A673 (cell line): Measurements from ENCODE around the gene TCF3. TPM values are rescaled to one million over a fixed set of nuclear protein-coding genes. Genes with fewer than 3 reads are reported as not detected.

Experiments
- BruUV-seq: library from RNA; stranded (reverse); fragments of 400-500 nt; replicated peaks from 2 replicates; lab custom pipeline; 2021; lab: Mats Ljungman, UMichigan
- CTCF ChIA-PET: fragments of 300-600 bp; sonication (Branson Sonifier 250); formaldehyde crosslinking; loops from one replicate; lab custom pipeline; 2022; ENCODE audit warnings: antibody characterized with exemption; lab: Charles Lee
- POLR2A ChIA-PET: fragments of 300-600 bp; sonication (Branson Sonifier 250); formaldehyde crosslinking; loops from one replicate; lab custom pipeline; 2022; ENCODE audit warnings: antibody characterized with exemption; ENCODE audit not compliant: low non-redundant PET; lab: Charles Lee
- DNase-seq: peaks from one replicate; pipeline ENCODE4 v3.0.0-alpha.2; 2015; ENCODE audit warnings: low spot score
- H3K27ac ChIP-seq: fragments of 200-600 bp; sonication (generic); 2 replicates; pipeline ENCODE4 v1.5.1; 2016; ENCODE audit warnings: mixed run types, low read depth, mild to moderate bottlenecking, mixed read lengths, antibody characterized with exemption, low read length; ENCODE audit not compliant: poor library complexity, severe bottlenecking
- H3K27me3 ChIP-seq: fragments of 200-600 bp; sonication (generic); replicated peaks from 2 replicates; pipeline ENCODE4 v1.6.1; 2017; ENCODE audit warnings: mixed run types, low read depth, mild to moderate bottlenecking, mixed read lengths, antibody characterized with exemption, low read length; ENCODE audit not compliant: insufficient read depth, poor library complexity
- H3K36me3 ChIP-seq: fragments of 200-600 bp; sonication (generic); 2 replicates; pipeline ENCODE4 v1.6.1; 2016; ENCODE audit warnings: mixed run types, mild to moderate bottlenecking, mixed read lengths, antibody characterized with exemption, low read length; ENCODE audit not compliant: insufficient read depth, poor library complexity, severe bottlenecking
- H3K4me1 ChIP-seq: fragments of 200-600 bp; sonication (generic); 2 replicates; pipeline ENCODE4 v1.6.1; 2017; ENCODE audit warnings: mixed run types, mild to moderate bottlenecking, mixed read lengths, antibody characterized with exemption, low read length; ENCODE audit not compliant: insufficient read depth, poor library complexity, severe bottlenecking
- H3K4me3 ChIP-seq: fragments of 200-600 bp; sonication (generic); 2 replicates; pipeline ENCODE4 v1.5.1; 2016; ENCODE audit warnings: low read depth, mixed run types, mild to moderate bottlenecking, mixed read lengths, low read length; ENCODE audit not compliant: poor library complexity, severe bottlenecking
- H3K9me3 ChIP-seq: fragments of 200-600 bp; sonication (generic); 2 replicates; pipeline ENCODE4 v1.6.1; 2016; ENCODE audit warnings: mixed run types, low read depth, mild to moderate bottlenecking, mixed read lengths, antibody characterized with exemption, low read length; ENCODE audit not compliant: poor library complexity, severe bottlenecking
- EZH2 ChIP-seq: fragments of 200-600 bp; sonication (generic); IDR thresholded peaks from 2 replicates; pipeline ENCODE4 v1.6.1; 2017; ENCODE audit warnings: borderline replicate concordance, low read depth, mild to moderate bottlenecking, mixed read lengths, antibody characterized with exemption, low read length; ENCODE audit not compliant: poor library complexity, severe bottlenecking
- intact Hi-C: fragments of 100-400 bp; cut with micrococcal nuclease; formaldehyde crosslinking; loops from one replicate; pipeline ENCODE4 v1.10.0; 2022; ENCODE audit not compliant: unreplicated experiment
- total RNA-seq: library from RNA; stranded (reverse); gene quantifications from 2 replicates; pipeline ENCODE4 v1.2.3, GENCODE V29; 2021
- TF ChIP-seq, protein P1 (sequence below): fragments of 300-800, 200-600 bp; sonication (generic); conservative IDR thresholded peaks from 2 replicates; pipeline ENCODE4 v1.5.1; 2017; ENCODE audit warnings: low read depth, mild to moderate bottlenecking, antibody characterized with exemption, low read length, moderate library complexity, mixed read lengths

Gene TCF3
- total RNA-seq, 1 experiment from 2014 or later = 333 TPM

DNA sequence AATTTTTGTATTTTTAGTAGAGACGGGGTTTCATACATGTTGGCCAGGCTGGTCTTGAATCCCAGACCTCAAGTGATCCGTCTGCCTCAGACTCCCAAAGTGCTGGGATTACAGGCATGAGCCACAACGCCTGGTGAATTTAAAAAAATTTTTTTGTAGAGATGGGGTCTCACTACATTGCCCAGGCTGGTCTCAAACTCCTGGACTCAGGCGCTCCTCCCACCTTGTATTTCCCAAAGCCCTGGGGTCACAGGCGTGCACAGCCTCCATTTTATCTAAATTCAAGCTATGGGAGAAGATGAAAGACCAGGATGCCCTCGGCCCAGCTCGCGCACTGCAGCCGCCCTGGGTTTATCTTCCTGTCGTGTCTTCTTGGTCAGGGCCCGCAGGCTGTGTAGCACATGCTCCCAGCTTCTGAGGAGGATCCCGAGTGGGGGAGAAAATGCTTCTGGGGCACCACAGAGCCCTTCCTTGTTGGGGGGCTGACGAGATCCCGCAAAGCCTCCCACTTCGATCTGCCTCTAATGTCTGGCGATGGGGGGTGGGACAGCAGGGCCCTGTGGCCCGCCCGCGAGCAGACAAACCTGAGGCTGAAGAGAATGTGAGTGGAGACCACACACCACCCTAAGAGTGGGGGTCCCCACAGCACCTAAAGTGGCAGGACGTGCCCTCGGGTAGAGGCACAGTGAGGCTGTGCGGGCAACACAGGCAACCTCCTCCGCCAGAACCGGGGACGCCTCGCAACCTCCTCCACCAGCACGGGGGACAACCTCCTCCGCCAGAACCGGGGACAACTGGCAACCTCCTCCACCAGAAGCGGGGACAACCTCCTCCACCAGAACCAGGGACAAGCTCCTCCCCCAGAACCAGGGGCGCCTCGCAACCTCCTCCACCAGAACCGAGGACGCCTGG lies 15.8 kb downstream of the TCF3 start:
- Histone ChIP-seq H3K4me1 (peaks cover 10% of the 10 kb centered on the region), H3K4me3 (no peak overlapping the region), H3K9me3 (no peaks in the 10 kb centered on the region), H3K27ac (no peak overlapping the region), H3K36me3 (peaks cover 83% of the 10 kb centered on the region), H3K27me3 (no peaks in the 10 kb centered on the region)
- POLR2A ChIA-PET = no interaction called here
- BruUV-seq = no TSS peak
- no peak for TF ChIP-seq EZH2
- TF ChIP-seq, protein P1, sequence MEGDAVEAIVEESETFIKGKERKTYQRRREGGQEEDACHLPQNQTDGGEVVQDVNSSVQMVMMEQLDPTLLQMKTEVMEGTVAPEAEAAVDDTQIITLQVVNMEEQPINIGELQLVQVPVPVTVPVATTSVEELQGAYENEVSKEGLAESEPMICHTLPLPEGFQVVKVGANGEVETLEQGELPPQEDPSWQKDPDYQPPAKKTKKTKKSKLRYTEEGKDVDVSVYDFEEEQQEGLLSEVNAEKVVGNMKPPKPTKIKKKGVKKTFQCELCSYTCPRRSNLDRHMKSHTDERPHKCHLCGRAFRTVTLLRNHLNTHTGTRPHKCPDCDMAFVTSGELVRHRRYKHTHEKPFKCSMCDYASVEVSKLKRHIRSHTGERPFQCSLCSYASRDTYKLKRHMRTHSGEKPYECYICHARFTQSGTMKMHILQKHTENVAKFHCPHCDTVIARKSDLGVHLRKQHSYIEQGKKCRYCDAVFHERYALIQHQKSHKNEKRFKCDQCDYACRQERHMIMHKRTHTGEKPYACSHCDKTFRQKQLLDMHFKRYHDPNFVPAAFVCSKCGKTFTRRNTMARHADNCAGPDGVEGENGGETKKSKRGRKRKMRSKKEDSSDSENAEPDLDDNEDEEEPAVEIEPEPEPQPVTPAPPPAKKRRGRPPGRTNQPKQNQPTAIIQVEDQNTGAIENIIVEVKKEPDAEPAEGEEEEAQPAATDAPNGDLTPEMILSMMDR = no peak
- CTCF ChIA-PET = interaction anchor here (0.6 kb wide), 1 partner anchor 80 kb away, joined by 3 read pairs; no protein-coding TSS in a partner anchor
- DNase-seq = no peak
- intact Hi-C loops = no loop called here

DNA sequence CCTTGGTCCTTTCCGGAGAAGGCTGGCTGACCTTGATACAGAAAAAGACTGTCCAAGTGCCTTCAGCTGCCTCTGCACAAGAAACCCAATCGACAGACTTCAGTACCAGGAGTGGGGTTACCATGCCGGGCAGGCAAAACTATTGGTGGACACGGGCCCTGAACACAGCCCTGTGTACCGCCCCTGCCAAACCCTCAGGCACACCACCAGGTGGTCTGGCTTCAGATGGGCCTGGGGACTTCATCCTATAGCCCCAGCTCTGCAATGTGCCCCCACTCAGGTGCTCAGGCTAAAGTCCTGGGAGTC lies 17.5 kb downstream of the TCF3 start:
- ChIA-PET POLR2A (no interaction called here), CTCF (no interaction called here)
- Histone ChIP-seq H3K9me3 (no peaks in the 10 kb centered on the region), H3K4me3 (no peak overlapping the region), H3K4me1 (peaks cover 5% of the 10 kb centered on the region), H3K27ac (no peak overlapping the region), H3K27me3 (no peaks in the 10 kb centered on the region), H3K36me3 (peaks cover 94% of the 10 kb centered on the region)
- DNase-seq = no peak
- no TSS peak for BruUV-seq
- intact Hi-C loops = no loop called here
- TF ChIP-seq, protein P1 = no peak
- TF ChIP-seq EZH2 = no peak

DNA sequence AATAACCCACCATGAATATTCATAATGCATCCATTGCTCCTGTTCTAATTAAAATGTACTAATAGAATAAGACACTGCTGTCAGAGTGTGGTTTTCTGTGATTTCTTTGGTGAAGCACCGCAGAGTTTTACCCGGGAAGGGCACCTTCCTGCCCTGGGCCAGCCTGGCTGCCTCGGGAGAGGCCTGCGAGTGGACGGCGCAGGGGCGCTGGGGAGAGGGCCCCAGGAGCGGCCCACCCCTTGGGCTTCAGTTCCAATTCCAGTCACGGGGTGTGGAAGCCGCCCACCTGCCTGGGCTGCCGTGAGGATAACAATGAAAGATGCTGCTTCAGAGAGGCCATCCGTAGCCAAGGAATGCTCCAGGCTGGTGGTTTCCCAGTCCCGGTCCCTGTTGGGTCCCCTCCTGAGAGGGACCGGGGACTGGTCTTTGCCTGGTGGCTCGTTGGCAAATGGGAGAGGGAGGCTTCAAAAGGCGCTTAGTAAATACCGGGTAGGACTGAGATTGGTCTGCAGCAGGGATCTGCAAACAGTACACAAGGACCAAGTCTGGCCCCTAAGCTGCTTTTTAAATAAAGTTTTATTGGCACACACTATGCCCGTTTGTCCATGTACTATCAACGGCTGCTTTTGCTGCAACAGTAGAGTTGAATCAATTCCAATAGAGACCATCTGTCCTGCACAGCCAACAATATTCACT lies 18.0 kb downstream of the TCF3 start:
- Histone ChIP-seq H3K27me3 (no peaks in the 10 kb centered on the region), H3K4me3 (no peak overlapping the region), H3K36me3 (peaks cover 89% of the 10 kb centered on the region), H3K4me1 (peaks cover 5% of the 10 kb centered on the region), H3K9me3 (no peaks in the 10 kb centered on the region), H3K27ac (no peak overlapping the region)
- no peak for DNase-seq
- BruUV-seq = no TSS peak
- TF ChIP-seq, protein P1 = no peak
- no peak for TF ChIP-seq EZH2
- ChIA-PET POLR2A (no interaction called here), CTCF (no interaction called here)
- intact Hi-C loops = no loop called here
